ENCODE results near the gene USP6NL. TPM values are rescaled to one million over a fixed set of nuclear protein-coding genes. Genes with fewer than 3 reads are reported as not detected.

USP6NL gene
- total RNA-seq, 1 donor from 2014 or later, result 64.5 TPM

GRCh38 chr10:11539191-11539868 lies 72.1 kb downstream of the USP6NL start:
- no peaks in the 10 kb centered on the region for H3K27me3 Mint-ChIP-seq
- peaks cover 3% of the 10 kb centered on the region for H3K36me3 Mint-ChIP-seq (ENCODE audit: low read depth)
- intact Hi-C loops (cut with micrococcal nuclease), result loop anchor here (1.0 kb wide), 2 partner anchors 8 to 9 kb away; no protein-coding TSS in a partner anchor
- ChIA-PET CTCF (interaction anchor here (1.4 kb wide), 1 partner anchor 69 kb away, joined by 4 read pairs; no protein-coding TSS in a partner anchor), POLR2A (interaction anchor here (0.6 to 1.2 kb wide), 4 partner anchors 8 to 139 kb away, joined by 3 to 7 read pairs (median 4); no protein-coding TSS in a partner anchor)
- no peak for TF ChIP-seq CTCF (IDR thresholded peaks at IDR 0.05)
- DNase-seq (no peak), ATAC-seq (ENCODE audit: low read depth) (peak; percentile 24)
- H3K4me3 Mint-ChIP-seq, result peak overlapping the region; percentile 50
- peaks cover 81% of the 10 kb centered on the region for H3K4me1 Mint-ChIP-seq
- H3K9me3 Mint-ChIP-seq, result no peaks in the 10 kb centered on the region
- peak overlapping the region; percentile 76 for H3K27ac Mint-ChIP-seq

- TF ChIP-seq CTCF (IDR thresholded peaks at IDR 0.05), result no peak
- DNase-seq (no peak), ATAC-seq (ENCODE audit: low read depth) (no peak)
- Mint-ChIP-seq H3K27ac (peak overlapping the region; percentile 76), H3K27me3 (no peaks in the 10 kb centered on the region), H3K9me3 (no peaks in the 10 kb centered on the region), H3K4me3 (peak overlapping the region; percentile 50), H3K36me3 (ENCODE audit: low read depth) (peaks cover 1% of the 10 kb centered on the region), H3K4me1 (peaks cover 81% of the 10 kb centered on the region)
- intact Hi-C loops (cut with micrococcal nuclease), result loop anchor here (1.0 kb wide), 2 partner anchors 8 to 9 kb away; no protein-coding TSS in a partner anchor
- ChIA-PET CTCF (interaction anchor here (1.4 kb wide), 1 partner anchor 69 kb away, joined by 4 read pairs; no protein-coding TSS in a partner anchor), POLR2A (interaction anchor here (0.6 to 1.2 kb wide), 4 partner anchors 8 to 139 kb away, joined by 3 to 7 read pairs (median 4); no protein-coding TSS in a partner anchor)
Measured at GRCh38 chr10:11538834-11539190, 72.6 kb downstream of the USP6NL start.

- Mint-ChIP-seq H3K36me3 (ENCODE audit: low read depth) (peaks cover under 1% of the 10 kb centered on the region), H3K27ac (peak overlapping the region; percentile 84), H3K4me3 (no peak overlapping the region), H3K9me3 (no peaks in the 10 kb centered on the region), H3K27me3 (no peaks in the 10 kb centered on the region), H3K4me1 (peaks cover 90% of the 10 kb centered on the region)
- ChIA-PET POLR2A (interaction anchor here (0.5 to 2.1 kb wide), 6 partner anchors 12 to 175 kb away, joined by 3 to 14 read pairs (median 6); no protein-coding TSS in a partner anchor), CTCF (interaction anchor here (0.7 to 1.3 kb wide), 3 partner anchors 18 to 58 kb away, joined by 3 to 5 read pairs (median 3); no protein-coding TSS in a partner anchor)
- no peak for TF ChIP-seq CTCF (IDR thresholded peaks at IDR 0.05)
- DNase-seq (no peak), ATAC-seq (ENCODE audit: low read depth) (no peak)
- intact Hi-C loops (cut with micrococcal nuclease), result no loop called here
Measured at GRCh38 chr10:11536228-11536627, 75.2 kb downstream of the USP6NL start.

GRCh38 chr10:11535346-11535959 lies 76.0 kb downstream of the USP6NL start:
- ATAC-seq (ENCODE audit: low read depth), result peak; percentile 77
- intact Hi-C loops (cut with micrococcal nuclease), result loop anchor here (1.0 to 2.0 kb wide), 2 partner anchors 39 to 75 kb away; no protein-coding TSS in a partner anchor
- Mint-ChIP-seq H3K27me3 (no peaks in the 10 kb centered on the region), H3K27ac (peak overlapping the region; percentile 84), H3K4me3 (peak overlapping the region; percentile 60), H3K9me3 (no peaks in the 10 kb centered on the region), H3K36me3 (ENCODE audit: low read depth) (no peaks in the 10 kb centered on the region), H3K4me1 (peaks cover 91% of the 10 kb centered on the region)
- DNase-seq, result no peak
- CTCF ChIA-PET, result interaction anchor here (1.0 to 1.3 kb wide), 6 partner anchors 20 to 190 kb away, joined by 3 to 6 read pairs (median 4); no protein-coding TSS in a partner anchor
- POLR2A ChIA-PET, result interaction anchor here (0.6 to 2.1 kb wide), 9 partner anchors 13 to 150 kb away, joined by 3 to 14 read pairs (median 5); no protein-coding TSS in a partner anchor
- TF ChIP-seq CTCF (IDR thresholded peaks at IDR 0.05), result no peak

Data from activated B cell treated with CpG ODN at 0.5 μM for 24 hours (primary cell).